Endothelial cell of umbilical vein (primary cell): ENCODE results near the gene MIB1. TPM values are rescaled to one million over a fixed set of nuclear protein-coding genes. Genes with fewer than 3 reads are reported as not detected.

Source experiments
- BruUV-seq: library from RNA; stranded (reverse); fragments of 400-500 nt; replicated peaks from 2 replicates; lab custom pipeline; 2021; lab: Mats Ljungman, UMichigan
- CTCF ChIA-PET: fragments of 300-600, 350-600 bp; sonication (Branson Sonifier 250); formaldehyde crosslinking; loops from one replicate; lab custom pipeline; 2021; ENCODE audit warnings: antibody characterized with exemption, inconsistent platforms; lab: Charles Lee
- POLR2A ChIA-PET: fragments of 300-600, 350-600 bp; sonication (Branson Sonifier 250); formaldehyde crosslinking; loops from one replicate; lab custom pipeline; 2021; ENCODE audit warnings: antibody characterized with exemption, inconsistent platforms; lab: Charles Lee
- DNase-seq: peaks from one replicate; pipeline ENCODE4 v3.0.0-alpha.2; 2011; ENCODE audit warnings: low read depth, low spot score
- FAIRE-seq: peaks from 2 replicates; lab custom pipeline; 2011; peaks lifted over from hg19 to GRCh38; lab: Jason Lieb, UNC
- H2AFZ ChIP-seq: 2 replicates; pipeline ENCODE4 v1.6.0; 2012; ENCODE audit warnings: low read depth, low read length, control low read depth, inconsistent platforms
- H3K27ac ChIP-seq: 2 replicates; pipeline ENCODE4 v1.5.1; 2011; ENCODE audit warnings: low read depth, mild to moderate bottlenecking, control low read depth, low read length, moderate library complexity; ENCODE audit not compliant: insufficient read depth
- H3K27me3 ChIP-seq, 2 experiments: 2 replicates each; pipeline versions ENCODE4 v1.6.0 to v1.6.1; 2011; ENCODE audit warnings: low read length in 2 of 2, mixed read lengths in 1 of 2; ENCODE audit not compliant: control insufficient read depth in 2 of 2, insufficient read depth in 2 of 2
- H3K36me3 ChIP-seq, 2 experiments: 2 replicates in 1 of 2; 3 replicates in 1 of 2; pipeline ENCODE4 v1.5.1; 2011; ENCODE audit warnings: low read length in 2 of 2, mild to moderate bottlenecking in 1 of 2, moderate library complexity in 1 of 2; ENCODE audit not compliant: control insufficient read depth in 2 of 2, insufficient read depth in 2 of 2; ENCODE audit errors: extremely low read depth in 1 of 2
- H3K4me1 ChIP-seq: 3 replicates; pipeline ENCODE4 v1.5.1; 2011; ENCODE audit warnings: mild to moderate bottlenecking, low read length; ENCODE audit not compliant: control insufficient read depth, insufficient read depth; ENCODE audit errors: extremely low read depth
- H3K4me2 ChIP-seq: 2 replicates; pipeline ENCODE4 v1.6.1; 2011; ENCODE audit warnings: low read length, control low read depth, mixed read lengths; ENCODE audit not compliant: insufficient read depth
- H3K4me3 ChIP-seq, 3 experiments: fragments of 200-600 bp in 1 of 3; sonication (generic), shearing (Covaris generic) in 1 of 3; replicated peaks in 1 of 3; 2 replicates each; pipeline ENCODE4 v1.5.1; 2011 to 2016; ENCODE audit warnings: control low read depth in 3 of 3, low read length in 3 of 3, mild to moderate bottlenecking in 2 of 3, inconsistent platforms in 1 of 3, low read depth in 1 of 3, moderate library complexity in 1 of 3; ENCODE audit not compliant: insufficient read depth in 1 of 3
- H3K79me2 ChIP-seq: 2 replicates; pipeline ENCODE4 v1.6.0; 2012; ENCODE audit warnings: low read length, inconsistent platforms; ENCODE audit not compliant: control insufficient read depth, insufficient read depth
- H3K9ac ChIP-seq: replicated peaks from 2 replicates; pipeline ENCODE3; 2011; ENCODE audit warnings: low read length, control low read depth; ENCODE audit not compliant: insufficient read depth; ENCODE audit errors: extremely low read depth
- H3K9me1 ChIP-seq: replicated peaks from 3 replicates; pipeline ENCODE4 v1.6.0; 2011; ENCODE audit warnings: mild to moderate bottlenecking, low read length; ENCODE audit not compliant: control insufficient read depth, insufficient read depth; ENCODE audit errors: extremely low read depth
- H3K9me3 ChIP-seq: replicated peaks from 2 replicates; pipeline ENCODE4 v1.5.1; 2012; ENCODE audit warnings: low read length, inconsistent platforms; ENCODE audit not compliant: control insufficient read depth, insufficient read depth
- H4K20me1 ChIP-seq: replicated peaks from 2 replicates; pipeline ENCODE3; 2011; ENCODE audit warnings: mild to moderate bottlenecking, low read length; ENCODE audit not compliant: control insufficient read depth, insufficient read depth; ENCODE audit errors: extremely low read depth
- CTCF ChIP-seq, 2 donors: IDR thresholded peaks; 1 replicate in 1 of 2; 2 replicates in 1 of 2; pipeline ENCODE4 v1.5.1; 2011; ENCODE audit warnings: low read length in 2 of 2, mild to moderate bottlenecking in 2 of 2, moderate library complexity in 2 of 2, control low read depth in 1 of 2, inconsistent platforms in 1 of 2, low read depth in 1 of 2; ENCODE audit not compliant: insufficient read depth in 1 of 2; ENCODE audit errors: extremely low read depth in 1 of 2
- EZH2 ChIP-seq: IDR thresholded peaks from 2 replicates; pipeline ENCODE4 v1.6.1; 2012; ENCODE audit warnings: borderline replicate concordance, low read depth, mild to moderate bottlenecking, moderate library complexity, low read length, inconsistent platforms; ENCODE audit not compliant: severe bottlenecking
- FOS ChIP-seq: IDR thresholded peaks from 2 replicates; pipeline ENCODE4 v1.6.1; 2011; ENCODE audit warnings: mild to moderate bottlenecking, low read length, moderate library complexity, borderline replicate concordance; ENCODE audit not compliant: insufficient read depth
- GATA2 ChIP-seq: IDR thresholded peaks from 2 replicates; pipeline ENCODE4 v1.7.0; 2011; ENCODE audit warnings: low read depth, mild to moderate bottlenecking, moderate library complexity, mixed read lengths, low read length; ENCODE audit not compliant: insufficient read length, insufficient read depth
- JUN ChIP-seq: IDR thresholded peaks from 2 replicates; pipeline ENCODE4 v1.6.1; 2011; ENCODE audit warnings: borderline replicate concordance, low read depth; ENCODE audit not compliant: insufficient read length, insufficient read depth
- MAX ChIP-seq: IDR thresholded peaks from 2 replicates; pipeline ENCODE4 v1.6.1; 2011; ENCODE audit not compliant: insufficient read depth, insufficient read length
- MYC ChIP-seq: IDR thresholded peaks from one replicate; pipeline ENCODE4 v1.6.1; 2011; ENCODE audit warnings: mild to moderate bottlenecking, low read depth, low read length
- POLR2A ChIP-seq: IDR thresholded peaks from 2 replicates; pipeline ENCODE4 v1.6.1; 2012; ENCODE audit warnings: low read depth, mild to moderate bottlenecking, control low read depth, low read length
- POLR2AphosphoS5 ChIP-seq: IDR thresholded peaks from 2 replicates; pipeline ENCODE4 v1.6.1; 2012; ENCODE audit warnings: low read depth, mild to moderate bottlenecking, control low read depth, low read length, moderate library complexity; ENCODE audit not compliant: insufficient read depth
- dilution Hi-C: fragments of 300-500 bp; cut with MboI; formaldehyde crosslinking; loops from one replicate; pipeline ENCODE4 v1.15.0; 2019; ENCODE audit warnings: low sequenced_read_pairs; ENCODE audit not compliant: extremely low pct_ligation_motif_present
- intact Hi-C: fragments of 100-400 bp; cut with micrococcal nuclease; formaldehyde crosslinking; loops from one replicate; pipeline ENCODE4 v1.10.0; 2022
- polyA plus RNA-seq, 4 experiments: library from polyadenylated mRNA; depleted of rRNA in 3 of 4; stranded (reverse) in 3 of 4; unstranded in 1 of 4; fragments of >200 nt; gene quantifications; 2 replicates each; pipeline versions ENCODE4 v1.2.1 to v1.2.3, GENCODE V29; 2011 to 2012; ENCODE audit warnings: missing spikeins in 1 of 4
- total RNA-seq: library from RNA; stranded (reverse); gene quantifications from 2 replicates; pipeline ENCODE4 v1.2.3, GENCODE V29; 2021

The MIB1 gene
- total and polyA plus RNA-seq, 2 donors (not counting 3 experiments of a cell fraction or from before 2014, with no cell fraction given) = 6.3 to 37.5 TPM

- POLR2A ChIA-PET = no interaction called here
- CTCF ChIA-PET = interaction anchor here (10.2 kb wide), 1 partner anchor 49 kb away, joined by 148 read pairs; no protein-coding TSS in a partner anchor
- Histone ChIP-seq H3K27me3 (peaks cover 4 to 10% of the 10 kb centered on the region in 2 experiments), H3K4me3 (no peak overlapping the region), H2AFZ (no peak overlapping the region), H4K20me1 (no peaks in the 10 kb centered on the region), H3K9ac (no peak overlapping the region), H3K9me1 (no peaks in the 10 kb centered on the region), H3K79me2 (no peaks in the 10 kb centered on the region), H3K27ac (no peak overlapping the region), H3K4me2 (no peak overlapping the region), H3K36me3 (no peaks in the 10 kb centered on the region), H3K4me1 (no peaks in the 10 kb centered on the region), H3K9me3 (no peaks in the 10 kb centered on the region)
- dilution Hi-C loops (no loop called here), intact Hi-C loops (no loop called here)
- FAIRE-seq = peak; percentile 35
- no peak for DNase-seq
- TF ChIP-seq FOS (no peak), EZH2 (no peak), POLR2A (no peak), MYC (no peak), POLR2AphosphoS5 (no peak), MAX (no peak), JUN (no peak), GATA2 (no peak), CTCF (IDR thresholded peaks at IDR 0.05; ENCODE audit: extremely low read depth in 1 of 2, insufficient read depth in 1 of 2, low read depth in 1 of 2, low read length in 2 of 2) (no peak)
- BruUV-seq = no TSS peak
Measured at GRCh38 chr18:21908711-21909110, 168.1 kb downstream of the MIB1 start.
